Brain microvascular endothelial cell (primary cell): ENCODE measurements around the gene CROCC2.

Experiments
- DNase-seq: peaks from one replicate; pipeline ENCODE4 v3.0.0-alpha.2; 2020
- H3K27ac ChIP-seq: fragments of 250-450 bp; sonication (Bioruptor Pico); 2 replicates; pipeline ENCODE4 v1.5.1; 2020; ENCODE audit warnings: mild to moderate bottlenecking, moderate library complexity
- H3K27me3 ChIP-seq: fragments of 250-450 bp; sonication (Bioruptor Pico); replicated peaks from 2 replicates; pipeline ENCODE4 v1.5.1; 2020; ENCODE audit warnings: mild to moderate bottlenecking
- H3K36me3 ChIP-seq: fragments of 250-450 bp; sonication (Bioruptor Pico); replicated peaks from 2 replicates; pipeline ENCODE4 v1.5.1; 2020; ENCODE audit warnings: mild to moderate bottlenecking
- H3K4me3 ChIP-seq: 2 replicates; pipeline ENCODE4 v1.5.1; 2011; ENCODE audit warnings: low read depth, mild to moderate bottlenecking, control low read depth, low read length, moderate library complexity
- in situ Hi-C: cut with HindIII; loops from 2 replicates; pipeline ENCODE4 v1.10.0; 2017; ENCODE audit warnings: low sequenced_read_pairs, low pct_ligation_motif_present
- TF ChIP-seq, protein P1 (sequence below): IDR thresholded peaks from 2 replicates; pipeline ENCODE4 v1.5.1; 2011; ENCODE audit warnings: low read depth, mild to moderate bottlenecking, moderate library complexity, low read length, control low read depth, inconsistent platforms; ENCODE audit errors: missing control alignments

The CROCC2 gene

DNA sequence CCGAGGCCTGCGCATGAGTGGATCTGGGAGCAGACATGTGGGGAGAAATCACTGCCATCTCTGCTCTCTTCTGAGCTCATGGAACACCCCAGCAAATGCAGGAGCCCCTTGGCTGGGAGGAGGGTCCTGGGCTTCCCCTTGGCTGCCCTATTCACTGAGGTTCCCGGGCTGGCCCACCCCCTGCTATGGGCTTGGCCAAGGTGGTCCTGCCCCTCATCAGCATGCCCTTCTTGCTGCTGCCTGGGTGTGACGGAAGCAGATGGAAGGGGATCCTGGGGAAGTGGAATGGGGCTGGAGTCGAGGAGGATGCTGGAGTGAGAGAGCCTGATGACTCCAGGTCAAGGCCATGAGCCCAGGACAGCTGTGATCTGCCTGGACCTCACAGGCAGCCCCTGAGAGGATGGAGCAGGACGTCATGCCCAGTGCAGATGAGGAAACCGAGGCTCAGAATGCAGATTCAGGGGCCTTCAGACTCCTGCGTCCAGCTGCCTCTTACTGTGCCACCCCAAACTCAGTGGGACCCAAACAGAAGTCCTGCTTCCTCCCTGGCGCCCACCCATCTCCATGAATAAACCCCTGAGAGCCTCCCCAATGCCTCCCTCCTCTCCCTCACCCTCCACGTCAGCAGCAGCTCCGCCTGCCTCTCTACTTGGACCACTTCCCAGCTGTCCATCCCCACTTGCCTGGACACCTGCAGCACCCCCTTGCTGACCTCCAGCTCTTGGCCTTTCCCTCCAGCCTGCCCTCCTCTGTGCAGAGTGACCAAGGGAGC is 96.3 kb downstream of the CROCC2 start:
- no peak for DNase-seq
- TF ChIP-seq, protein P1, sequence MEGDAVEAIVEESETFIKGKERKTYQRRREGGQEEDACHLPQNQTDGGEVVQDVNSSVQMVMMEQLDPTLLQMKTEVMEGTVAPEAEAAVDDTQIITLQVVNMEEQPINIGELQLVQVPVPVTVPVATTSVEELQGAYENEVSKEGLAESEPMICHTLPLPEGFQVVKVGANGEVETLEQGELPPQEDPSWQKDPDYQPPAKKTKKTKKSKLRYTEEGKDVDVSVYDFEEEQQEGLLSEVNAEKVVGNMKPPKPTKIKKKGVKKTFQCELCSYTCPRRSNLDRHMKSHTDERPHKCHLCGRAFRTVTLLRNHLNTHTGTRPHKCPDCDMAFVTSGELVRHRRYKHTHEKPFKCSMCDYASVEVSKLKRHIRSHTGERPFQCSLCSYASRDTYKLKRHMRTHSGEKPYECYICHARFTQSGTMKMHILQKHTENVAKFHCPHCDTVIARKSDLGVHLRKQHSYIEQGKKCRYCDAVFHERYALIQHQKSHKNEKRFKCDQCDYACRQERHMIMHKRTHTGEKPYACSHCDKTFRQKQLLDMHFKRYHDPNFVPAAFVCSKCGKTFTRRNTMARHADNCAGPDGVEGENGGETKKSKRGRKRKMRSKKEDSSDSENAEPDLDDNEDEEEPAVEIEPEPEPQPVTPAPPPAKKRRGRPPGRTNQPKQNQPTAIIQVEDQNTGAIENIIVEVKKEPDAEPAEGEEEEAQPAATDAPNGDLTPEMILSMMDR, result no peak
- Histone ChIP-seq H3K27me3 (no peaks in the 10 kb centered on the region), H3K27ac (no peak overlapping the region), H3K36me3 (no peaks in the 10 kb centered on the region), H3K4me3 (no peak overlapping the region)
- in situ Hi-C loops, result no loop called here

DNA sequence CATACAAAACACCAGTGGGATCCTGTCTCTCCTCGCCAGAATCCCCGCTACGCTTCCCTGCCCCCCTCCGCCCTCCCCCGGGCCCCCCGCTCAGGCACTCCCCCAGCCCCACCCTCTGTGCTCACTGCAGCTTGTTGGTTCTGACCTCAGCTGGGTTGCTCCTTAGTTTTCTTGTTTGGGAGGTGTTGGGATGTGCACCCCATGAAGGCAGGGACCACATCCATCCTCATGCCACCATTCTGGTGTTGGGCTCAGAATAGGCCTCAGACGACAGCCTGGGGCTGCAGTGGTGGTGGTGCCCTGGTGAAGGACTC is 96.9 kb downstream of the CROCC2 start:
- H3K4me3 ChIP-seq, result no peak overlapping the region
- TF ChIP-seq, protein P1, result no peak
- in situ Hi-C loops, result no loop called here
- no peaks in the 10 kb centered on the region for H3K36me3 ChIP-seq
- no peak for DNase-seq
- H3K27me3 ChIP-seq, result no peaks in the 10 kb centered on the region
- no peak overlapping the region for H3K27ac ChIP-seq

DNA sequence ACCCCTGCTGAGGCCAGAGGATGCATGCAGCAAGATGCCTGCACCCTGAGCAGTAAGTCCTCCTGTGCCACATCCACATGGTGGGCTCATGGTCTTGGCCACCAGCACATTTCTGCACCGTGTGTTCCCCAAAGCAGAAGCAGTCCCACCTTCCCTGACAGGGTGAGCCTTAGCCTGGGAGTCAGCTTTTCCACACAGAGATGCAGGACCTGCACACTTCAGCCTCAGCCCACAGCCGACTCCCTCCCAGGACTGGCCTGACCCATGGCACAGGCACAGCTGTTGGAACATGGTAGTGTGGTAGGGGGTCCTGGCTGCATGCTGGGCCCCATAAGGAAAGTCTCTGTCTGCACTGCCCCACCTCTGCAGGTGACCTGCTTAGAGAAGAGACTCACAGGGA is 97.2 kb downstream of the CROCC2 start:
- in situ Hi-C loops, result no loop called here
- no peak overlapping the region for H3K27ac ChIP-seq
- H3K4me3 ChIP-seq, result no peak overlapping the region
- H3K27me3 ChIP-seq, result no peaks in the 10 kb centered on the region
- no peaks in the 10 kb centered on the region for H3K36me3 ChIP-seq
- DNase-seq, result no peak
- TF ChIP-seq, protein P1, result no peak

DNA sequence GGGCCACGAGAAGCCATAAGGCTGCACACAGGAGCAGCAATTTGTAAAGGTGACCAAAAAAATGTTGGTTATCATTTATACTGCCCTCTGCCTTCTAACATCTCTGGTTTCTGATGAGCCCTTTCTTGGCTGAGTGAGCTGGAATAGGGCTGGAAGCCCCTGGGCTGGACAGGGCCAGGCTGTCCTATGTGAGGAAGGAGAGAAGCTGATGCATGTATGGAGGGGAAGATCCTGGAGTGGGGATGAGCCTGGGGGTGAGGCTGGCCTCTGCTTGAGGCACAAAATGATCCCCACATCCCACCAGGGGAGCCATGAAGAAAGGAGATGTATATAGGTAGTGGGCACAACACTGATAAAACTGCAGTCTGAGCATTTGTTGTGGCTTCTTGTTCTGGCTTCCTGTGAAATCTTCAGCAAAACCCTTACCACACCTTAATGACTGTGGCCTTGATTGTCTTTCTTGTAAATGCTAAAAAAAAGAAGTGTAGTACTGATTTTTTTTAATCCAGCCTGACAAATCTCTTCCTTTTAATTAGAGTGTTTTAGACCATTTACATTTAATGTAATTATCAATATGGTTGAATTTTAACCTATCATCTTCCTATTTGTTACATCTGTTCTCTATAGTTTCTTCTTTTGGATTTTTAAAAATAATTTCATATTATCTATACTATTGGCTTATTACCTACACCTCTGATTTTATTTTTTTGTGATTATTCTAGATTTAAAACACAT is 97.9 kb downstream of the CROCC2 start:
- H3K27me3 ChIP-seq, result no peaks in the 10 kb centered on the region
- no peak overlapping the region for H3K4me3 ChIP-seq
- H3K36me3 ChIP-seq, result no peaks in the 10 kb centered on the region
- H3K27ac ChIP-seq, result no peak overlapping the region
- TF ChIP-seq, protein P1, result no peak
- in situ Hi-C loops, result no loop called here
- DNase-seq, result no peak

DNA sequence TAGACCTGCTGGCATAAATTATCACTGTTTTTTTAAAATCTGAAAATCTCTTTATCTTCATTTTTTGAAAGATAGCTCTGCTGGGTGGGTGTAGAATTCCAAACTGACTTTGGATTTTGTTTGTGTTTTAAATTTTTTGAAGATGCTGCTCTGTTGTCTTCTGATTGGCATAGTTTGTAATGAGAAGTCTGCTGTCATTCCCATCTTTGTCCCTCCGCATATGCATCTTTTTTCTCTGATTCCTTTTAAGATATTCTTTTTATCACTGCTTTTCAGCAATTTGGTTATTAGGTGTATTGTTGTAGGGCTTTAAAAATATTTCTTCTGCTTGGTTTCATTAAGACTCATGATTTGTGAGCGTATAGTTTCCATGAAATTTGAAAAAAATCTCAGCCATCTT is 99.4 kb downstream of the CROCC2 start:
- TF ChIP-seq, protein P1, result no peak
- Histone ChIP-seq H3K27me3 (no peaks in the 10 kb centered on the region), H3K36me3 (no peaks in the 10 kb centered on the region), H3K4me3 (no peak overlapping the region), H3K27ac (no peak overlapping the region)
- no peak for DNase-seq
- in situ Hi-C loops, result no loop called here
